Measurements from ENCODE around the gene NDUFB8.

DNA sequence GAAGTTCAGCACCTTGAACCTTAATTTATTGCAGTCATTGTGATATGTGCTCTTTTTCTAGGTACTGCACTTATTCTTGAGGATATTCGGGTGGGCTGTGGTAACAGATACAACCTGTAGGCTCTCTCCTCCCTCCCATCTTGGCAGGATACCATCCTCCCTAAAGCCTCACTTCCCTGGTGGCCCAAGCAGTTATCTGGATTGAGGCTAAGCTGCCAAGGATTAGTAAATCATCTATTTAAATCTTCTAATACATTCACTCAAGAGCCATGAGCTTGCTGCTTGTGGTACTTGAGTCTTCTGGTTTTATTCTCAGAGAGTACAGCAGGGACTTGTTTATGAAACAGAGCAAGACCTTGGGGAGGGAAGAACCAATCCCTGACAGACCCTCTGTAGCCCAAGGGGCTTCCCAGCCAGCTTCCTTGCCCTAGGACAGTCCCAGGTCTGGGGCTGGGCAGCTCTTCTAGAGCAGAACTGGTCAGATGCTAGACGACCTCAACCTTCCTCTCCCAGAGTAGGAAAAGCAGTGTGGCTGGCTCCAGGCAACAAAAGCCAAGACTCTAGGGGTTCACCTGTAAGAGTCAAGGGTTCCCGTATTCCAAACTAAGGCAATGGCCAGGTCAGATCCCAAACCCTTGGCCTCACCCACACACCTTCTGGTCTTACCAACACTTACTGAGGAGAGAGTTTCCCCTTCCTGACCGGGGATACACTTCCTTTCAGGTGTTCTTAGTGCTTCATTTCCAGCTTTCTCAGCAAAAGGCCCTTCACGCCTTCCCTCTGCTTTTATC, 45.6 kb downstream of the NDUFB8 start:
- TF ChIP-seq, protein P1, sequence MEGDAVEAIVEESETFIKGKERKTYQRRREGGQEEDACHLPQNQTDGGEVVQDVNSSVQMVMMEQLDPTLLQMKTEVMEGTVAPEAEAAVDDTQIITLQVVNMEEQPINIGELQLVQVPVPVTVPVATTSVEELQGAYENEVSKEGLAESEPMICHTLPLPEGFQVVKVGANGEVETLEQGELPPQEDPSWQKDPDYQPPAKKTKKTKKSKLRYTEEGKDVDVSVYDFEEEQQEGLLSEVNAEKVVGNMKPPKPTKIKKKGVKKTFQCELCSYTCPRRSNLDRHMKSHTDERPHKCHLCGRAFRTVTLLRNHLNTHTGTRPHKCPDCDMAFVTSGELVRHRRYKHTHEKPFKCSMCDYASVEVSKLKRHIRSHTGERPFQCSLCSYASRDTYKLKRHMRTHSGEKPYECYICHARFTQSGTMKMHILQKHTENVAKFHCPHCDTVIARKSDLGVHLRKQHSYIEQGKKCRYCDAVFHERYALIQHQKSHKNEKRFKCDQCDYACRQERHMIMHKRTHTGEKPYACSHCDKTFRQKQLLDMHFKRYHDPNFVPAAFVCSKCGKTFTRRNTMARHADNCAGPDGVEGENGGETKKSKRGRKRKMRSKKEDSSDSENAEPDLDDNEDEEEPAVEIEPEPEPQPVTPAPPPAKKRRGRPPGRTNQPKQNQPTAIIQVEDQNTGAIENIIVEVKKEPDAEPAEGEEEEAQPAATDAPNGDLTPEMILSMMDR (IDR thresholded peaks at IDR 0.05; ENCODE audit: extremely low read depth in 1 of 2, insufficient read depth in 1 of 2, low read depth in 1 of 2, low read length in 2 of 2), result no peak
- TF ChIP-seq POLR2A (IDR thresholded peaks at IDR 0.05; ENCODE audit: low read depth, low read length) (no peak), FOS (IDR thresholded peaks at IDR 0.05; ENCODE audit: borderline replicate concordance, insufficient read depth, low read length) (no peak)
